Upper lobe of left lung (tissue), 4 donors: ENCODE data around the gene RPS2.

Experiments used
- CTCF ChIP-seq, 6 experiments: fragments of 450-650 bp in 4 of 6; fragments of 200-600 bp in 2 of 6; sonication (generic) in 2 of 6; IDR thresholded peaks; one replicate each; pipeline ENCODE4 v1.5.1; 2016 to 2019; ENCODE audit warnings: antibody characterized with exemption in 6 of 6
- EP300 ChIP-seq, 4 donors: sonication (generic); formaldehyde crosslinking; IDR thresholded peaks; one replicate each; pipeline ENCODE4 v1.5.1; 2017; ENCODE audit warnings: antibody characterized with exemption in 4 of 4, control low read depth in 2 of 4
- POLR2A ChIP-seq, 4 donors: fragments of 450-650 bp; IDR thresholded peaks; one replicate each; pipeline ENCODE4 v1.5.1; 2016 to 2017; ENCODE audit warnings: antibody characterized with exemption in 4 of 4, mild to moderate bottlenecking in 2 of 4
- POLR2AphosphoS5 ChIP-seq, 2 donors: sonication (generic); formaldehyde crosslinking; IDR thresholded peaks; one replicate each; pipeline ENCODE4 v1.5.1; 2017; ENCODE audit warnings: antibody characterized with exemption in 2 of 2

GRCh38 chr16:1976216-1976520, 11.5 kb upstream of the RPS2 start:
- TF ChIP-seq CTCF (IDR thresholded peaks at IDR 0.05) (no peak), POLR2A (IDR thresholded peaks at IDR 0.05) (no peak), POLR2AphosphoS5 (IDR thresholded peaks at IDR 0.05) (no peak), EP300 (IDR thresholded peaks at IDR 0.05) (no peak)
